C4-2B (cell line): ENCODE measurements around the gene IL16.

Experiments
- H3K27ac ChIP-seq: fragments of 450-650 bp; 2 replicates; pipeline ENCODE4 v1.5.1; 2017
- ZFX ChIP-seq: fragments of 450-650 bp; IDR thresholded peaks from 2 replicates; pipeline ENCODE4 v1.6.1; 2017
- TF ChIP-seq, protein P1 (sequence below): fragments of 450-650 bp; conservative IDR thresholded peaks from 2 replicates; pipeline ENCODE4 v1.5.1; 2017; ENCODE audit warnings: mild to moderate bottlenecking

The IL16 gene

DNA sequence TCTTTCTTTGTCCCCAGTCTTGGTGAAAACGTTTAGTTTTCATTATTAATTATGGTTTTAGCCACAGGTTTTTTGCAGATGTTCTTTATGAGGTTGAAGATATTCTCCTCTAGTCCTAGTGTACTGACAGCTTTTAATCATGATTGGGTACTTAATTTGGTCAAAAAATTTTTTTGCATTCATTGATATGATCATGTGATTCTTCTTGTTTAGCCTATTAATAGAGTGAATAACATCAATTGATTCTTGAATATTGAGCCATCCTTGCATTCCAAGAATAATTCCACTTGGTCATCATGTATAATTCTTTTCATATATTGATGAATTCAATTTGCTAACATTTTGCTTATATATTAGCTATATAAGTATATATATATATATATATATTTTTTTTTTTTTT, 46.1 kb downstream of the IL16 start:
- H3K27ac ChIP-seq: no peak overlapping the region
- TF ChIP-seq, protein P1, sequence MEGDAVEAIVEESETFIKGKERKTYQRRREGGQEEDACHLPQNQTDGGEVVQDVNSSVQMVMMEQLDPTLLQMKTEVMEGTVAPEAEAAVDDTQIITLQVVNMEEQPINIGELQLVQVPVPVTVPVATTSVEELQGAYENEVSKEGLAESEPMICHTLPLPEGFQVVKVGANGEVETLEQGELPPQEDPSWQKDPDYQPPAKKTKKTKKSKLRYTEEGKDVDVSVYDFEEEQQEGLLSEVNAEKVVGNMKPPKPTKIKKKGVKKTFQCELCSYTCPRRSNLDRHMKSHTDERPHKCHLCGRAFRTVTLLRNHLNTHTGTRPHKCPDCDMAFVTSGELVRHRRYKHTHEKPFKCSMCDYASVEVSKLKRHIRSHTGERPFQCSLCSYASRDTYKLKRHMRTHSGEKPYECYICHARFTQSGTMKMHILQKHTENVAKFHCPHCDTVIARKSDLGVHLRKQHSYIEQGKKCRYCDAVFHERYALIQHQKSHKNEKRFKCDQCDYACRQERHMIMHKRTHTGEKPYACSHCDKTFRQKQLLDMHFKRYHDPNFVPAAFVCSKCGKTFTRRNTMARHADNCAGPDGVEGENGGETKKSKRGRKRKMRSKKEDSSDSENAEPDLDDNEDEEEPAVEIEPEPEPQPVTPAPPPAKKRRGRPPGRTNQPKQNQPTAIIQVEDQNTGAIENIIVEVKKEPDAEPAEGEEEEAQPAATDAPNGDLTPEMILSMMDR: no peak
- no peak for TF ChIP-seq ZFX

DNA sequence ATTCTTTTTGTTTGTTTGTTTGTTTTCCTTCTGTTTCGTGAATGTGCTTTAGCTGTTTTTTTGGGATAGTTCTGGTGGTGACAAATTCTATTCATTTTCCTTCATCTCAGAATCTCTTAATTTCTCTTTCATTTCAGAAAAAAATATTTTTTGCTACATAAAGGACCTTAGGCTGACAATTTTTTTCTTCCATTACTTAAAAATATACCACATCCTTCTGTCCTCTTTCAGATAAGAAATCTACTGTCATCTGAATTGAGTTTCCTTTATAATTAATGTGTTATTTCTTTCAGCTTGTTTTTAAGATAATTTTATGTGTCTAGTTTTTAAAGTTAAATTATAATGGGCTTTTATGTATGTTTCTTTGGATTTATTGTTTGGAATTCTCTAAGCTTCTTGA, 47.6 kb downstream of the IL16 start:
- TF ChIP-seq, protein P1: no peak
- TF ChIP-seq ZFX: no peak
- H3K27ac ChIP-seq: no peak overlapping the region

DNA sequence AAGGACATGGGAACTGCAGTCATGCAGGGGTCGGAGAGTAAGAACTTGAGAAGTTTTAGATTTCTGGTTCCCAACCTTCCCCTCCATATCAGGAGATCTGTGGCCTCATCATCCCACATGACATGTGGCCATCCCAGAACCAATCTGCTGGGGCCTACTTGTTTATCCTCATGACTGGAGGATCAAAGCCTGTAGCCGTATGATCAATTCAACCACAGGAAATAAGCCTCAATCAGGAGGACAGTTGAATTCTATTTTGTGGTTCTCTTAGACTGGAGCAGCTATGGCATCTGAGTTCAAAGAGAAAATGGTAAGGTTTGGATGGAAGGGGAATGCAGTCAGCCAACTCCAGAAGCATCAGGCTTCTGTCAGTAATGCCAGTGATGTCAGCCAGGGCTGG, 57.2 kb downstream of the IL16 start:
- TF ChIP-seq, protein P1: no peak
- no peak for TF ChIP-seq ZFX

DNA sequence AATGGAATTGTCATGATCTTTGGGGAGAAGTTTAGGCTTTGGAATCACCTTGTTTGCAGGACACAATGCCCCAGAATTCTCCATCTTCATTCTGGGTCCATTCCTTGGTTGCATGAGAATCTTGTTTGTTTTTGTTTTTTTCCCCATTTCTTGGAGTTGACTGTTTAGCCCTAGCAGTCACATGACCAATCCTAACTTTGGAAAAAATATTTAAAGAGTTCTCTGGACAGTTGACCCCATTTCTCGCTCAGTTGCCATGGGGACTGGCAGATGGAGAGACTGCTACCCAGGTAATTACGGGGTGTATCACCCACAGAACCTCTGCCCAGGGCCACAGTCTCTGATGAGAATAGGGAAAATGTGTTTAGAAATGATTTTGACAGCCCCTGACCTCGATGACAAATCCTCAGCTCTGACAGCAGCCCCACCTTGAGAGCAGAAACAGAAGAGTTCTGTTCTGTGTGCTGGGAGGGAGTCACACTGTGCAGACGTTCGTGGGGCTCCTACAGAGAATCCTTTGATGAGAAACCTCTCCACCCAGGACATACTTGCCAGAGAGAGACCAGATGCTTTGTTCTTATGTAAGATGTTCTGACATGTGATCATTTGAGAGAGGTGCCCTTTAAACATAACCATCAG, 57.7 kb downstream of the IL16 start:
- H3K27ac ChIP-seq: no peak overlapping the region
- TF ChIP-seq, protein P1: no peak
- no peak for TF ChIP-seq ZFX

More for the DNA sequence above, 57.2 kb downstream of the IL16 start:
- no peak overlapping the region for H3K27ac ChIP-seq

DNA sequence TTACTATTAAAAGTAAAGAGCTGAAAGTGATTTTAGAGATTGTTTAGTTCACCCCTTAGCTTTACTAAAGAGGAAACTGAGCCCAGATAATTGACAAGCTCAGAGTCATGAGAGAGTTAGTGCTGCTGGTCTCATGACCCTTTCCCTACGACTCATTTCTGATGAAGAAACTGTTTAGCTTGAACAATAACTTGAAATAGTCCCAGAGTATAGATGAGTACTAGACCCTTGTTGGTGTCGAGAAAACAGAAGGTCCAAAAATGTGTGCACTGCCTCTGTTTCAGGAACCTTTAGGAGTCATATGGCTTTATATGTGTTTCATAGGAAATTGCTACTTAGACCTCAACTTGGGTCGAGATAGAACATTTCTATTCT, 58.2 kb downstream of the IL16 start:
- H3K27ac ChIP-seq: no peak overlapping the region
- TF ChIP-seq ZFX: no peak
- TF ChIP-seq, protein P1: no peak

DNA sequence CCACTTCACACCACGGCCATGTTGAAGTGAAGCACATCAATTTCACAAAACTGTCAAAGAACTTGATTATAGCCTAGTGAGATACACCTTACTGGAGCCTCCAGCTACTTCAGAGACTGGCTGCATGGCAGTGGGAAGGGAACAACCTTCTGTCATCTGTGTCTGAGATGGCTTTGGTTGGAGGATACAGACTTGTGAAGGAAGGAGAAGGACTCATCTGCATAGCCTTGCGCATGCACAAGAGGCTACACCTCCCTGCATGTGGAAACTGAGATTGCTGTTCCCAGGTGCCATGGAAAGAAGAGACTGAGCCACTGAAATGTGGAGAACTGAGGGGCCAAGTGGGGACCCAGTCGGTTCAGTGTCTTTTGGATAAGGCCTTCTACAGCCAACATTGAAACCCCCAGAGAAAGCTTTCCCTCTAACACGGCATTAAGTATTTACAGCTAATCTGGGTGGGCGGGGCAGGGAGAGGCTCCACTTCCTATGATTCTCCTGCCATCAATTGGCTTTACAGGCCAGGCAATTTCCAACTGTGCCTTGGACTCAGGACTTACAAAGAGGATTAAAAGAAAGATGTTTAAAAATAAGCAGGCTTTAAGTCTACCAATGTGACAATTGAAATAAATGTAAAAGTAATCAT, 58.8 kb downstream of the IL16 start:
- no peak overlapping the region for H3K27ac ChIP-seq
- TF ChIP-seq, protein P1: no peak
- no peak for TF ChIP-seq ZFX

DNA sequence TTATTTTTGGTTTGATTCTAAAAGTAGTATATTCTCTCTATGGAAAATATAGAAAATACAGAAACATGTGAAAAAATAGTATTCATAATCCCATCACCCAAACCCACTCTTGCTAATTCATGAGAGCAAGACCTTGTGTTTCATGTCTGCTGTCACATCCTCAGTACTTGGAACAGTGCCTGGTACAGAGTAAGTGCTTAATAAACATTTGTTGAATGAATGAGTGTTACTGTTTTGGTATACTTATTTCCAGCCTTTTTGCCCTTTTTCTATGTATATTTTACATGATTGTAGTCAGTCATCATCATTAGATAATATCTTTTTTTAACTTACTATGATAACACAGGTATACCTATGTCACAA, 59.3 kb downstream of the IL16 start:
- TF ChIP-seq, protein P1: no peak
- TF ChIP-seq ZFX: no peak
- H3K27ac ChIP-seq: no peak overlapping the region
